Measurements from ENCODE around the gene A2M. TPM values are rescaled to one million over a fixed set of nuclear protein-coding genes. Genes with fewer than 3 reads are reported as not detected.

Gene A2M
- total RNA-seq, 1 donor from 2014 or later = 1.2 TPM

- Mint-ChIP-seq H3K27ac (ENCODE audit: unreplicated experiment) (no peak overlapping the region), H3K36me3 (ENCODE audit: unreplicated experiment) (no peaks in the 10 kb centered on the region), H3K27me3 (ENCODE audit: unreplicated experiment) (no peaks in the 10 kb centered on the region), H3K4me1 (ENCODE audit: unreplicated experiment) (no peaks in the 10 kb centered on the region), H3K9me3 (ENCODE audit: unreplicated experiment) (peaks cover 14% of the 10 kb centered on the region), H3K4me3 (ENCODE audit: unreplicated experiment) (no peak overlapping the region)
- no peak for DNase-seq (ENCODE audit: extremely low spot score, unreplicated experiment)
- no peak for TF ChIP-seq CTCF (IDR thresholded peaks at IDR 0.05)
Observed at GRCh38 chr12:9127936-9128663, 12.4 kb upstream of the A2M start.

DNA sequence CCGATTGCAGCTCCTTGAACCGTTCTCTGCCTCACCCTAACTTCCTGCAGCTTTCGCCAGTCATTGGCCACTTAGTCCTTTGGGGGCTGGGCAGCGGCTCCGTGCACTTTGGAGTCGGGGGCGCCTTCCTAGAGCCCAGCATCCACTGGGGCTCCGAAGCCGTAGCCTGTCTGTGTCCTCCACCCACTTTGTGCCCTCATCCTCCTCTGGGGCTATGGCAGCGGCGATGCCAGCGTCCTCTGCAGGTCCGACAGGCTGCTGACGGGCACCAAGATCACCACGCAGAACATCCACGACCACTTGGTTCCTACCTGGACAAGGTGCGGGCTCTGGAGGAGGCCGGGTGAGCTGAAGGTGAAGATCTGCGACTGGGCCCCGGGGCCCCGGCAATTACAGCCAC is 11.8 kb upstream of the A2M start:
- H3K9me3 Mint-ChIP-seq (ENCODE audit: unreplicated experiment) = peaks cover 14% of the 10 kb centered on the region

DNA sequence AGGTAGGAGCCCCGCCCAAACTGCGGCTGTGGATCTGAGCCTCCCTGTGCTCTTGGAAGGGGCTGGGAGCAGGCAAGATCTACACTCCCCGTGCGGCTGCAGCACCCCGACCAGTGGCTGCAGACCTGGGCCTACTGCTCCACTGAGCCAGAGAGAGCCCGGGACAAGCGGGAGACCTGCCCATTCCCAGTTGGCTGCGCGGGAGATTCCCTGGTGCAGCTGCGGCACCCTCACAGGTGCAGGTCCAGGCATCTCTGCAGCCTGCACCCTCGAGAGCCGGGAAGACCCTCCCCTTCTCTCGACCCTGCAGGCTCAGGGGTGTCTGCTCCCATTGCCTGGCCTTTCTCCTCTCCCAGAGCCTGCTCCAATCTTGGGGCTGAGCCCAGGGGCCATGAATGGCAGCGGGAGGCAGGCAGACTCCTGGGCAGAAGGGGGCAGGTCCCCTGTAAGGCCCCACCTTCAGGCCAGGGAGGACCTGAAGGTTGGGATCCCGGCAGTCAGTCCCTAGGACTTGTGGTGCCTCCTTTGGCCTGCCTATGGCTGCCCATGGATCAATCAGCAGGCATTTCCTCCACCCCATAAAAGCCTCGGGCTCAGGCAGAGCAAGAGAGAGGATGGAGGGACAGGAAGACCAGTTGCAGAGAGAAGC is 8.8 kb upstream of the A2M start:
- no peaks in the 10 kb centered on the region for H3K27me3 Mint-ChIP-seq (ENCODE audit: unreplicated experiment)
- no peak overlapping the region for H3K27ac Mint-ChIP-seq (ENCODE audit: unreplicated experiment)
- no peak overlapping the region for H3K4me3 Mint-ChIP-seq (ENCODE audit: unreplicated experiment)
- no peaks in the 10 kb centered on the region for H3K4me1 Mint-ChIP-seq (ENCODE audit: unreplicated experiment)
- no peak for DNase-seq (ENCODE audit: extremely low spot score, unreplicated experiment)
- no peak for TF ChIP-seq CTCF (IDR thresholded peaks at IDR 0.05)
- peaks cover 7% of the 10 kb centered on the region for H3K9me3 Mint-ChIP-seq (ENCODE audit: unreplicated experiment)
- H3K36me3 Mint-ChIP-seq (ENCODE audit: unreplicated experiment) = no peaks in the 10 kb centered on the region

More for the DNA sequence above, 11.8 kb upstream of the A2M start:
- H3K36me3 Mint-ChIP-seq (ENCODE audit: unreplicated experiment) = no peaks in the 10 kb centered on the region
- DNase-seq (ENCODE audit: extremely low spot score, unreplicated experiment) = peak; percentile 85
- TF ChIP-seq CTCF (IDR thresholded peaks at IDR 0.05) = no peak
- no peak overlapping the region for H3K4me3 Mint-ChIP-seq (ENCODE audit: unreplicated experiment)
- H3K27ac Mint-ChIP-seq (ENCODE audit: unreplicated experiment) = no peak overlapping the region
- no peaks in the 10 kb centered on the region for H3K27me3 Mint-ChIP-seq (ENCODE audit: unreplicated experiment)
- no peaks in the 10 kb centered on the region for H3K4me1 Mint-ChIP-seq (ENCODE audit: unreplicated experiment)

DNA sequence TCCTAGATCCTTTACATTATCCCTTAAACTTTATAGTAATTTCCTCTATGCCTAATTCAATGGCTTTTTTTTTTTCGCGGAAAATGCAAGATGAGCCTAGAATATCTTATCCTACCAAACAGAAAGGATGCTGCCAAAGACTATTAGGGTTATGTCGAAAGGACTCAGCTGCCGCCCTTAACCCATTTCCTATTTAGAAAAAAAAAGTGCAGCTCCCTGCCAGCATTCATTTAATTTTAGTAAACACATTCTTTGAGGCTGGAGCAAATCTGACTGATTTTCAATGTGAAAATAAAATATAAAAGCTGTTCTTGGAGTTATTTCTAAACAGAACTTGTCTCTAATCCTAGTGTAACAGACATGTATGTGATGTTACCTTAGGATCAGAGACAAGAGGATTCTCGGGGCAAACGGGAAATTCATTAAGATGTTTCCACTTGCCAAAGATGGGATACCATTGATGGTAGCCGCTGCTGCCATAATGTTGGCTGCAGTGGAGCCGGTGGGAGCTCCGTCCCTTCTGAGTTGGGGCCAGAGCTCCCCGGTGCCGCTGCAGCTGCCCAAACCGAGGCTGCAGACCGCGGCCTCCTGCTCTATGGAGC is 8.2 kb upstream of the A2M start:
- no peak overlapping the region for H3K27ac Mint-ChIP-seq (ENCODE audit: unreplicated experiment)
- no peak overlapping the region for H3K4me3 Mint-ChIP-seq (ENCODE audit: unreplicated experiment)
- H3K9me3 Mint-ChIP-seq (ENCODE audit: unreplicated experiment) = peaks cover 7% of the 10 kb centered on the region
- DNase-seq (ENCODE audit: extremely low spot score, unreplicated experiment) = no peak
- TF ChIP-seq CTCF (IDR thresholded peaks at IDR 0.05) = no peak
- H3K4me1 Mint-ChIP-seq (ENCODE audit: unreplicated experiment) = no peaks in the 10 kb centered on the region
- no peaks in the 10 kb centered on the region for H3K36me3 Mint-ChIP-seq (ENCODE audit: unreplicated experiment)
- no peaks in the 10 kb centered on the region for H3K27me3 Mint-ChIP-seq (ENCODE audit: unreplicated experiment)

GRCh38 chr12:9122091-9122609 is 6.4 kb upstream of the A2M start:
- no peaks in the 10 kb centered on the region for H3K9me3 Mint-ChIP-seq (ENCODE audit: unreplicated experiment)
- no peak overlapping the region for H3K27ac Mint-ChIP-seq (ENCODE audit: unreplicated experiment)
- H3K4me3 Mint-ChIP-seq (ENCODE audit: unreplicated experiment) = no peak overlapping the region
- no peaks in the 10 kb centered on the region for H3K27me3 Mint-ChIP-seq (ENCODE audit: unreplicated experiment)
- no peaks in the 10 kb centered on the region for H3K4me1 Mint-ChIP-seq (ENCODE audit: unreplicated experiment)
- H3K36me3 Mint-ChIP-seq (ENCODE audit: unreplicated experiment) = no peaks in the 10 kb centered on the region
- TF ChIP-seq CTCF (IDR thresholded peaks at IDR 0.05) = no peak
- DNase-seq (ENCODE audit: extremely low spot score, unreplicated experiment) = no peak
